BE2C (cell line): Measurements from ENCODE around the gene NOS1AP.

ENCODE experiments used
- DNase-seq: peaks from one replicate; pipeline ENCODE4 v3.0.0-alpha.2; 2020
- H3K27me3 ChIP-seq: fragments of 250-450 bp; sonication (Bioruptor Pico); 2 replicates; pipeline ENCODE4 v1.5.1; 2020; ENCODE audit warnings: mild to moderate bottlenecking
- H3K36me3 ChIP-seq: fragments of 250-450 bp; sonication (Bioruptor Pico); 2 replicates; pipeline ENCODE4 v1.5.1; 2020; ENCODE audit warnings: mild to moderate bottlenecking
- H3K4me1 ChIP-seq: fragments of 250-450 bp; sonication (Bioruptor Pico); 2 replicates; pipeline ENCODE4 v1.5.1; 2020
- H3K4me3 ChIP-seq: 2 replicates; pipeline ENCODE4 v1.5.1; 2011; ENCODE audit warnings: low read depth, low read length
- H3K9me3 ChIP-seq: fragments of 250-450 bp; sonication (Bioruptor Pico); 2 replicates; pipeline ENCODE4 v1.5.1; 2020
- CTCF ChIP-seq: IDR thresholded peaks from 2 replicates; pipeline ENCODE4 v1.5.1; 2012; ENCODE audit warnings: mild to moderate bottlenecking, low read depth, low read length

NOS1AP gene

GRCh38 chr1:162383516-162383915 is 314.0 kb downstream of the NOS1AP start:
- no peak for DNase-seq
- no peaks in the 10 kb centered on the region for H3K36me3 ChIP-seq
- no peaks in the 10 kb centered on the region; the same call in 1 of the 2 replicates for H3K9me3 ChIP-seq
- TF ChIP-seq CTCF: no peak
- no peaks in the 10 kb centered on the region for H3K4me1 ChIP-seq
- no peak overlapping the region for H3K4me3 ChIP-seq
- H3K27me3 ChIP-seq: no peaks in the 10 kb centered on the region

- H3K9me3 ChIP-seq: no peaks in the 10 kb centered on the region; the same call in 1 of the 2 replicates
- no peaks in the 10 kb centered on the region for H3K36me3 ChIP-seq
- no peaks in the 10 kb centered on the region for H3K27me3 ChIP-seq
- no peaks in the 10 kb centered on the region for H3K4me1 ChIP-seq
- no peak overlapping the region for H3K4me3 ChIP-seq
- no peak for DNase-seq
- TF ChIP-seq CTCF: no peak
Measured at GRCh38 chr1:162384116-162384515, 314.6 kb downstream of the NOS1AP start.

GRCh38 chr1:162384601-162385279 is 315.2 kb downstream of the NOS1AP start:
- Histone ChIP-seq H3K27me3 (no peaks in the 10 kb centered on the region), H3K9me3 (no peaks in the 10 kb centered on the region; the same call in 1 of the 2 replicates), H3K36me3 (no peaks in the 10 kb centered on the region), H3K4me3 (no peak overlapping the region), H3K4me1 (no peaks in the 10 kb centered on the region)
- no peak for DNase-seq
- TF ChIP-seq CTCF: no peak

GRCh38 chr1:162385280-162385623 is 315.8 kb downstream of the NOS1AP start:
- Histone ChIP-seq H3K9me3 (no peaks in the 10 kb centered on the region; the same call in 1 of the 2 replicates), H3K27me3 (no peaks in the 10 kb centered on the region), H3K4me1 (no peaks in the 10 kb centered on the region), H3K36me3 (no peaks in the 10 kb centered on the region), H3K4me3 (no peak overlapping the region)
- DNase-seq: no peak
- TF ChIP-seq CTCF: no peak

GRCh38 chr1:162385702-162386101 is 316.2 kb downstream of the NOS1AP start:
- Histone ChIP-seq H3K4me1 (no peaks in the 10 kb centered on the region), H3K27me3 (no peaks in the 10 kb centered on the region), H3K9me3 (no peaks in the 10 kb centered on the region; the same call in 1 of the 2 replicates), H3K4me3 (no peak overlapping the region), H3K36me3 (no peaks in the 10 kb centered on the region)
- no peak for DNase-seq
- no peak for TF ChIP-seq CTCF
